IPS-18c (cell line): Measurements from ENCODE around the gene KIF19.
"Not testable (repeated sequence)": the region's sequence is repeated elsewhere in the genome, so short reads cannot be mapped to it uniquely, and the experiment has no call there.

Source experiments
- H3K4me3 ChIP-seq: 2 replicates; pipeline ENCODE4 v1.7.0; 2013; ENCODE audit warnings: low read depth, mild to moderate bottlenecking, low read length, moderate library complexity; ENCODE audit not compliant: insufficient read depth
- H3K9me3 ChIP-seq: one replicate; pipeline ENCODE4 v1.6.1; 2013; ENCODE audit warnings: mild to moderate bottlenecking, low read length, moderate library complexity; ENCODE audit not compliant: control insufficient read depth, insufficient read depth

Gene KIF19, protein sequence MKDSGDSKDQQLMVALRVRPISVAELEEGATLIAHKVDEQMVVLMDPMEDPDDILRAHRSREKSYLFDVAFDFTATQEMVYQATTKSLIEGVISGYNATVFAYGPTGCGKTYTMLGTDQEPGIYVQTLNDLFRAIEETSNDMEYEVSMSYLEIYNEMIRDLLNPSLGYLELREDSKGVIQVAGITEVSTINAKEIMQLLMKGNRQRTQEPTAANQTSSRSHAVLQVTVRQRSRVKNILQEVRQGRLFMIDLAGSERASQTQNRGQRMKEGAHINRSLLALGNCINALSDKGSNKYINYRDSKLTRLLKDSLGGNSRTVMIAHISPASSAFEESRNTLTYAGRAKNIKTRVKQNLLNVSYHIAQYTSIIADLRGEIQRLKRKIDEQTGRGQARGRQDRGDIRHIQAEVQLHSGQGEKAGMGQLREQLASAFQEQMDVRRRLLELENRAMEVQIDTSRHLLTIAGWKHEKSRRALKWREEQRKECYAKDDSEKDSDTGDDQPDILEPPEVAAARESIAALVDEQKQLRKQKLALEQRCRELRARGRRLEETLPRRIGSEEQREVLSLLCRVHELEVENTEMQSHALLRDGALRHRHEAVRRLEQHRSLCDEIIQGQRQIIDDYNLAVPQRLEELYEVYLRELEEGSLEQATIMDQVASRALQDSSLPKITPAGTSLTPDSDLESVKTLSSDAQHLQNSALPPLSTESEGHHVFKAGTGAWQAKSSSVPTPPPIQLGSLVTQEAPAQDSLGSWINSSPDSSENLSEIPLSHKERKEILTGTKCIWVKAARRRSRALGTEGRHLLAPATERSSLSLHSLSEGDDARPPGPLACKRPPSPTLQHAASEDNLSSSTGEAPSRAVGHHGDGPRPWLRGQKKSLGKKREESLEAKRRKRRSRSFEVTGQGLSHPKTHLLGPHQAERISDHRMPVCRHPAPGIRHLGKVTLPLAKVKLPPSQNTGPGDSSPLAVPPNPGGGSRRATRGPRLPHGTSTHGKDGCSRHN

DNA sequence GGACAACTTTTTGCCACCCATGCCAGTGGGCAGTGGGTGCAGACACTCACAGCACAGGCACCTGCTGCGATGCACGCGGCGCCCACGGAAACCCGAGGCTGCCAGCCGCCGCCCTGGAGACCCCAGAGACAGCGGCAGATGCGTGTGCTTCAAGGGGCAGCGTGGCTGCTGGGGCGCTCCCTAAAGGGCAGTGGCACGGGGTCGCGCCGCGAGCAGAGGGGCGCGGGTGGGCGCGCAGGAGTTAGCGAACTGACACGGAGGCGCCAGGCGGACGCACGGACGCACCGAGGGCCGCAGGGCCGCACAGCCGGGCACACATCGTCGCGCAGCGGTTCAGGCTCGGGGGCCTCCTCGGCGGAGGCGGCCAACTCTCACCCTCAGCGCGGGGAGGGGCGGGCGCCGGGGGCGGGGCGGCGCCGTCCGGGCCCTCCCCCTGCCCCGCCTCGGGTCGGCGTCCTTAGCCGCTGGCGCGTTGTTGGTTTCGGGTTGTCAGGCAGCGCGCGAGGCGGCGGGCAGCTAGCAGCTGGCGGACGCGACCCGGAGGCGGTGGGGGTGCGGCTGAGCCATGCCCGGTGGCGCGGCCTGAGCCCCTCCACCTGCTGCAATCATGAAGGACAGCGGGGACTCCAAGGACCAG is at the start of gene KIF19:
KIF19 (plus strand) TSS at position 484 of the 637 bp plus-strand sequence; CDS start at position 608, 124 bp downstream.
- H3K4me3 ChIP-seq, result peak within 1 kb of the TSS; percentile 51
- peaks cover 2% of the 10 kb centered on the region for H3K9me3 ChIP-seq

DNA sequence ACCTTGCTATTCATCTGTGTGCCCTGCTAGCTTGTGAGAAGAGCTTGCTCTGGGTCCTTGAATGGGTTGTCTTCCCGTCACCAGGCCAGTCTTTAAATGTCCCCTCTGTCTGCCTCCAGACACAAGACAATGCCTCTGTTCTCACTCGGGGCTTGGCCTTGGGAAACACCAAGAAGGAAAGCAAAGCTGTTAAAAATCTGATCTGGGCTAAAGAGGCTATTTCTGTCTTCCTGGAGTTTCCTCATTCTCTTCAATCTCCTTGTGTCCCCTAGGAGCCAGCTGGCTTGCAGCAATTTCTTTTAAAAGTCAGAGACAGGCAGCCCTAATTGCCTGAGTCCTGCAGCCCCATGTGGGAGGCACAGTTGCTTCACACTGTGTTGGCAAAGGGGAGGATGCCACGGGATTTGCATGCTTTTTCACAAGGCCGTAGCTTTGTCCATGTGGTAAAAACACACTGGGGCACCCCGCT is 49.5 kb upstream of the KIF19 start:
- no peak overlapping the region for H3K4me3 ChIP-seq
- peaks cover 2% of the 10 kb centered on the region for H3K9me3 ChIP-seq

DNA sequence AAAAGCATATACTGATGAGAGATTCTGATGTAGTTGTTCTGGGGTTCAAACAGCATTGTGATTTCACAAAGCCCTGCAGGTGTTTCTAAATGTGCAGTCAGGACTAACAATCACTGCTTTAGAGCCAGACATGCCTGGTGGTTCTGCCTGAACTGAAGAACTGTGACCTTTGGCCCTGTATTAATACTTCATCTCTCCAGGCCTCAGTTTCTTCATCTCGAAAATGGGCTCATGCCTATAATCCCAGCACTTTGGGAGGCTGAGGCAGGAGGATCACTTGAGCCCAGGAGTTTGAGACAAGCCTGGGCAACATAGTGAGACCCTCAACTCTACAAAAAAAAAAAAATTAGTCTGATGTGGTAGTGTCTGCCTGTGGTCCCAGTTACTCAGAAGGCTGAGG is 48.1 kb upstream of the KIF19 start:
- H3K9me3 ChIP-seq, result no peaks in the 10 kb centered on the region
- no peak overlapping the region for H3K4me3 ChIP-seq

DNA sequence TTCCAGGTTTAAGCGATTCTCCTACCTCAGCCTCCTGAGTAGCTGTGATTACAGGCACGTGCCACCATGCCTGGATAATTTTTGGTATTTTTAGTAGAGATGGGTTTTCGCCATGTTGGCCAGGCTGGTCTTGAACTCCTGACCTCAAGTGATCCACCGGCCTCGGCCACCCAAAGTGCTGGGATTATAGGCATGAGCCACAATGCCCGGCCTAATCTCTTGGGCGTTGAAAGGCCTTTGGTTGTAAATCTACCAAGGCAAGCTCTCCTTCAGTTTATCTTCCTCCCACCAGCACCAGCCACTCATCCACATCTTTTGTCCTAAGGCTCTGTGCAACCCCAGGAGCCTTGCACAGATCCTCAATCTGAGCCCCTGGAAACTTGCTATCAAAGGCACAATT is 46.4 kb upstream of the KIF19 start:
- not testable (repeated sequence) for H3K4me3 ChIP-seq, H3K9me3 ChIP-seq

DNA sequence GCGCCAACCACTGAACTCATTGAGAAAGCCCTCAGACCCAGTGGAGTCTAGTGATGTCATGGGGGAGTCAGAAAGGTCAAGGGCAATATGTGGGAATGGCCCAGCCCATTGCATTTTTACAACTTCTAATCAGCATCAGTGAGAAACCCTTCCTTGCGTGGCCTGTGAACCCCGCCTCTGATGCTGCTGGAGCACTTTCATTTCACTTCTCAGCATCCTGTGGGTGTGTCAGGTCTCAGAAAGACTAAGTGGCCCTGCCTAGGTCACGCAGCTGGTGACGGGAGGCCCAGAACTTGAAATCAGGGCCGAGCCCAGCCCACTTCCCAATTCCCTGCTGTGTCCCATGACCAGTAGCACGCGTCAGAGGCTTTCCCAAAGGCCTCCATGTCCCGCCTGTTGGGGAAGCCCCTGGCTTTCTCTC is 45.9 kb upstream of the KIF19 start:
- H3K9me3 ChIP-seq, result no peaks in the 10 kb centered on the region
- H3K4me3 ChIP-seq, result no peak overlapping the region

DNA sequence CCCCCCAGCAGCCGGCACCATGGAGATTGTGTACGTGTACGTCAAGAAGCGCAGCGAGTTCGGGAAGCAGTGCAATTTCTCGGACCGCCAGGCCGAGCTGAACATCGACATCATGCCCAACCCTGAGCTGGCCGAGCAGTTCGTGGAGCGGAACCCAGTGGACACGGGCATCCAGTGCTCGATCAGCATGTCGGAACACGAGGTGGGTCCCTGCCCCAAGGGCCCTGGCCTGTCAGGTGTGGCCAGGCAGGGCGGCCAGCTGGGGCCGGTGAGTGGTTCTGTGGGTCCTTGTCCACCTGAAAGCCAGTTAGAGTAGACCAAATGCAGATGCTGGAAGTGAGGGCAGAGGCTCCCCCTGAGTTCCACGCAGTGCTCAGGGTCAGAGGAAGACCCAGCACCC is 44.2 kb upstream of the KIF19 start:
- H3K4me3 ChIP-seq, result no peak overlapping the region
- no peaks in the 10 kb centered on the region for H3K9me3 ChIP-seq

DNA sequence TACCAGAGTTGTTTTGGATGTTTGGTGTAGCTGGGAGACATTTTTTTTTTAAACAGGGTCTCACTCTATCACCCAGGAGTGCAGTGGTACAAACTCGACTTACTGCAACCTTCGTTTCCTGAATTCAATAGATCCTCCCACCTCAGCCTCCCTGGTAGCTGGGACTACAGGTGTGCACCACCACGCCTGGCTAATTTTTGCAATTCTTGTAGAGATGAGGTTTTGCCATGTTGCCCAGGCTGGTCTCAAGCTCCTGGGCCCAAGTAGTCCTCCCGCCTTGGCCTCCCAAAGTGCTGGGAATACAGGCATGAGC is 43.8 kb upstream of the KIF19 start:
- H3K9me3 ChIP-seq, H3K4me3 ChIP-seq: not testable (repeated sequence)

DNA sequence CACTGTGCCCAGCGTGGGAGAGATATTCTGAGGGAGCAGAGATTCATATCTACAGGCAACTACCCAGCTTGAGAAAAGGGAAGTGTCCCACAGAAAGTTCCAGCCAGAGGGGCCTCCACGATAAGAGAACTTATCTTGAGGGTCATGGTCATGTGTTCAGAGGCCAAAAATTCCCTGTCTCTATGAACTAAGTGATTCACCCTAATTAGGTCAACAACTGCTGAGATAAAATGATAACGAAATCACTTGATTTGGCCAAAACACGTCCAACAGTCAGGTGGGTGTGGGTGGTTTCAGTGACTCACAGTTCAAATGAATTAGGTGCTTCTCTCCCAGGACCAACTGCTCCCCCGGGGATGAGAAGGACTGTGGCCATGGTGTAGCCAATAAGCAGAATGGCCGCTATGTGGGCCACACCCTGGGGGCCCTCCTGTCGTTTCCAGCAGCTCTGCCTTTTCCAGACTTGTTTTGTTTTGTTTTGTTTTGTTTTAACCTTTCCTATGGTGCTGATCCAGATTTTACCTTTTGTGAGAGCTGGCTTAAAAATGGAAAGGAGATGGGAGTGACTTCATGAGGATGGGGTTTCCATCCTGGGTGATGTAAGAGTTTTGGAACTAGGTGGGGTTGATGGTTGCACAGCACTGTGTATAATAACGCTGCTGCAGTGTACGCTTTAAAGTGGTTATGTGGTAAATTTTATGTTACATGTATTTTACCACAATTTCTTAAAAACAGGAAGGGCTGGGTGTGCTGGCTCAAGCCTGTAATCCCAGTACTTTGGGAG is 43.2 kb upstream of the KIF19 start:
- Histone ChIP-seq H3K9me3 (no peaks in the 10 kb centered on the region), H3K4me3 (no peak overlapping the region)

DNA sequence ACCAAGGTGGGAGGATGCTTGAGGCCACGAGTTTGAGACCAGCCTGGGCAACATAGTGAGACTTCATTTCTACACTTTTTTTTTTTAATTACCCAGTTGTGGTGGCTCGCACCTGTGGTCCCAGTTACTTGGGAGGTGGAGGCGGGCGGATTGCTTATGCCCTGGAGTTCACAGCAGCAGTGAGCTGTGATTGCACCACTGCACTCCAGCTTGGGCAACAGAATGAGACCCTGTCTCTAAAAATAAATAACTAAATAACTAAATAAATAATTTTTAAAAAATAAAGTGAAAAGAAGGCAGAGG is 42.7 kb upstream of the KIF19 start:
- Histone ChIP-seq H3K9me3 (no peaks in the 10 kb centered on the region), H3K4me3 (no peak overlapping the region)

DNA sequence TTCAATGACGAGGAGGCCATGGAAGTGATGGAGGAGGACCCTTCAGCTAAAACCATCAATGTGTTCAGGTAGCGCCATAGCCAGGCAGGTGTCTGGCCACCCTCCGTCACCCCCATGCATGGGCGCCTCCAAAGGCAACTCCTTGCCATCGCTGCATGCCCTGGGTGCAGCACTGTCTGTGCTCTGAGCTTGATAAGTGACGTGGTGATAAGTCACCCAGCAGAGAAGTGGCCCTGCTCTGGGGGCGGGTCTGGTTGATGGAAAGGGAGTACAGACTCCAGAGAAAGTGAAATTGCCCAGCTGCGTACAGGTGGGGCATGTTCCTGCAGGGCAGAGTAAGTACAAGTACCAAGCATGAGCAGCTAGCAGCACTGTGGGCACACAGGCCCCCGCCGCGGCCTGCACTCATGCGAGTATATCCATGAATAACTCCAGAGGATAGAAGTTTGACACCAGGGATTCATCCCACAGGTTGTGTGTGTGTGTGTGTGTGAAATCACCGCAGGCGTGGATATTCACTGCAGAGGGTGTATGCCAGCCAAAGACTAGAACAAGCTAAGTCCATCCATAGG is 38.9 kb upstream of the KIF19 start:
- H3K4me3 ChIP-seq, result no peak overlapping the region
- no peaks in the 10 kb centered on the region for H3K9me3 ChIP-seq

DNA sequence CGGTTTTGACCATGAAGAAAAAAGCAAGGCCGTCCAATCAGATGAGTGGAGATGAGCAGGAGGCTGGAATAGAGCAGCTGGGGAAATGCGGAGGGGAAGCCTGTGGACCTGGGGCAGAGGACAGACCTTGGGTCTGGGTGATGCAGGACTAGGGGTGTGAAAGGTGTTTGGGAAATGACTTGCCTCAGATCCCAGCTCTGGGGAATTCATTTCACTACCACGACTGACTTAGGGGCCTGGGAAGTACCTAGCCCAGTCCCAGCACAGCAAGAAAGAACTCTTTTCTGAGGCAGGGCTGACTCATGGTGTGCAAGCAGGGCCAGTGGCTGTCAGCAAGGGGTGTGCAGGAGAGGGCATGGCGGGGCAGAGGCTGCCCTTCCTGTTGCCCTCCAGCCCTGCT is 37.2 kb upstream of the KIF19 start:
- Histone ChIP-seq H3K9me3 (no peaks in the 10 kb centered on the region), H3K4me3 (no peak overlapping the region)

DNA sequence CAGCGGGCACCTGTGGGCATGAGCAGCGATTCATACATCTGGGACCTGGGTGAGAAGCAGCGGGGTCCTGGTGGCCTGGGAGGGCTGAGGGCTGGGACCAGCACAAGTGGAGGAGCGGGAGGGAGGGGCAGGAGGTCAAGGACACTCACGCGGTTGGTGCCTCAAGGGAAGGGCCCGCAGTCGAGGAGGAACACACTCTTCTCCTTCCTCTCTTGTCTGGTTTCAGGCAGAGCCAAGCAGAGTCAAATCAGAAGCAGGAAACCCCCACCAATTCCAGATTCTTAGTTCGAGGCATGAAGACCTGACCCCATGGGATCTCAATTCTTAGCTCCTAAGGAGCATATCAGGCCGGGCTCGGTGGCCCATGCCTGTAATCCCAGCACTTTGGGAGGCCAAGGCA is 36.3 kb upstream of the KIF19 start:
- Histone ChIP-seq H3K4me3 (no peak overlapping the region), H3K9me3 (no peaks in the 10 kb centered on the region)

DNA sequence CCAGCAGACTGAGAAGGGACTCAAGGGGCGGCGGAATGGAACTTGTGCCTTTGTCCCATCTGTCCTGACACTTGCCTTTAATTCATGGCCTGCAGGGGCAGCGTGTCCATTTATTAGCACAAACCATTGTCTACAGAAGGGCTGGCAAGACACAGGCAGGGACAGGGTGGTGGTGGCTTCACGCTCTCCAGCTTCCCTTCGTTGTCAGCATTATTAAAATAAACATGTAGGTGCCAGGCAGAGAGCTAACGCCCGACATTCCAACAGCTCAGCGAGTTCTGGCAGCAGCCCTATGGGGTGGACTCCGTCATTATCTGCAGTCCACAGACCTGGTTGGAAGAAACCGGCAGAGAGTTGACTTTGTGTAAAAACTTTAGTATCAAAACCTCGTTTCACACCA is 35.7 kb upstream of the KIF19 start:
- Histone ChIP-seq H3K9me3 (no peaks in the 10 kb centered on the region), H3K4me3 (no peak overlapping the region)

DNA sequence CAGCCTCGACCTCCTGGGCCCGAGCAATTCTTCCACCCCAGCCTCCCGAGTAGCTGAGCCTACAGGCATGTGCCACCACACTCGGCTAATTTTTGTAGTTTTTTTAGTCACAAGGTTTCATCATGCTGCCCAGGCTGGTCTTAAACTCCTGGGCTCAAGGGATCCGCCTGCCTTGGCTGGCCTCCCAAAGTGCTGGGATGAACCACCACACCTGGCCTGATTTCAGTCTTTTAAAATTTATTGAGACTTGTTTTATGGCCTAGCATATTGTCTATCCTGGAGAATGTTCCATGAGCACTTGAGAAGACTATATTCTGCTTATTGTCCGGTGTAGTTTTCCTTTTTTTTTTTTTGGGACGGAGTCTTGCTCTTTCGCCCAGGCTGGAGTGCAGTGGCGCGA is 33.5 kb upstream of the KIF19 start:
- Histone ChIP-seq H3K9me3 (no peaks in the 10 kb centered on the region), H3K4me3 (no peak overlapping the region)

DNA sequence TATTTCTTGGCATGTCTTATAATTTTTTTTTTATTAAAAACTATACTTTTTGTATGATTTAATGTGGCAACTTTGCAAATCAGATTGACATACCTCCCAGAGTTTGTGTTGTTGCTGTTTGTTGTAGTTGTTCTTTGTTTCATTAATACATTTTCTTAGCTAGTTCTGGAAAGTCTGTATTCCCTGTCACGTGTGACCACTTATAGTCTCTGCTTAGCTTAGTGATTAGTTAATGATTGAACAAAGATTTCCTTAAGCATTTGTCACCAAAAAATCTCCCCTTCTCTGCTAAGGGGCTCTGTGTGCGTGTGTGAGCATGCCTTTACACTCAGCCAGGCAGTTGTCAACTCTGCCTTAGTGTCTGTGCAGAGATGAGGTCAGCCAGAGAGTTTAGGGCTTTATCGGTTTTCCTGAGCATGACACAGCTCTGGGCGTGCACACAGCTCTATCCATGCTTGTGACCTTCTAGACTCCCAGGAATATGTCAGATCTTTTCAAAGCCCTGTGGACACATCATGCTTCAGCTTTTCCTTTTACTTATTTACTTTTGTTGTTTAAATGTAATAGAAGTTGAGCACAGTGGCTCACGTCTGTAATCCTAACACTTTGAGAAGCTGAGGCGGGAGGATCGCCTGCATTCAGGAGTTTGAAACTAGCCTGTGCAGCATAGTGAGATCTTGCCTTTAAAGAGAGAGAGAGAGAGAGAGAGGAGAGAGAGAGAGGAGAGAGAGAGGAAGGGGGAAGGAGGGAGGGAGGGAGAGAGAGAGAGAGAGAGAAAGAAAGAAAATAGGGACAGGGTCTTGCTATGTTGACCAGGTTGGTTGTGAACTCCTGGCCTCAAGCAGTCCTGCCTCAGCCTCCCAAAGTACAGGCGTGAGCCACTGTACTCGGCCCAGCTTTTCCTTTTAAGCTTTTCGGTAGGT is 30.1 kb upstream of the KIF19 start:
- H3K9me3 ChIP-seq, result no peaks in the 10 kb centered on the region
- H3K4me3 ChIP-seq, result no peak overlapping the region

DNA sequence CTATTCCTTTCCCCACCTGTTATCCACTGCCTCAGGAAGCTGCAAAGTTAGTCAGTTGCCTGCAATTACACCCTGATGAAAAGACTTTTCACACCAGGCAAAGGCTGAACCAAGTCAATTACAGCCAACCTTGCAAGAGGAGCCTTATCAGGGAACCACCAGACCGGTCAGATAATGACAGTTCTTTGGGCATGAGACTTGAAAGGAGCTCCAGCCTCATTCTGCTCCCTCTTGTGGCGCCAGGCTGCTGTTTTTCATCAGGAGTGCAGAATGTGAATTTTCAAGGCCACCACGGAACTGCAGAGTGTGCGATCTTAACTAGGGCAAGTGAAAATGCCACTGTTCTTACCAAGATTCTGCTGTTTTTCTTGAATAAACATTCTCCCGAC is 29.5 kb upstream of the KIF19 start:
- Histone ChIP-seq H3K9me3 (no peaks in the 10 kb centered on the region), H3K4me3 (no peak overlapping the region)
